HG03039 (cell line): ENCODE measurements around the gene CEACAM16.

ENCODE experiments used
- ATAC-seq: cut with Tn5 transposase; IDR thresholded peaks from one replicate; pipeline ENCODE4 v1.9.1; 2021; ENCODE audit warnings: mild to moderate bottlenecking, moderate library complexity; ENCODE audit not compliant: unreplicated experiment

Gene CEACAM16

DNA sequence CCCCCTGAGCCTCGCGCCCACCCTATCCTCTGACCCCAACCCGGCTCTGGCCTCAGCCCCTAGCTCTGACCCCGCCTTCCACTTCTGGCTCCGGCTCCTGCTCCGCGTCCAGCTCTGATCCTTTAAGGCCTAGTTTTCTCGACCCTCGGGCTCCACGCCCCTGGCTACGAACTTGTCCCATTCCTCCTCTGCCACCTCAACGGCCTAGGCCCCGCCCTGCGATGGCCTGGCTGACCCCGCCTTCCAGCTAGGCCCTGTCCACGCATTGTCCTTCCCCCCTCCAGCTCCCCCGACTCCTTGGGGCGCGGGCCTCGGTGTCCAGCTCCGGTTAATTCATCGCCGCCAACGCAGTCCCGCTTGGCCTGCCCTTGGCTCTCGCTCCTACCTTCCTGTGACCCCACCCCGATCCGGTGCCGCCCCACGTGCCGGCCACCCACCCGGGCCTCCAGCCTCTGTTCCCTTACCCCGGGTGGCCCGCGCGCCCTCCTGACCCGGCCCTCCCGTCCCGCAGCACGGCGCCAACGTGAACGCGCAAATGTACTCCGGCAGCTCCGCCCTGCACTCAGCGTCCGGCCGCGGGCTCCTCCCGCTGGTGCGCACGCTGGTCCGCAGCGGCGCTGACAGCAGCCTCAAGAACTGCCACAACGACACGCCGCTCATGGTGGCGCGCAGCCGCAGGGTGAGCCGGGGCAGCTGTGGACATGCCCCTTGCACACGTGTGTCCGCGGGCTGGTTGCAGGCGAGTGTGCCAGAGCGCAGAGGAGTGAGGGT, 59.0 kb downstream of the CEACAM16 start:
- no peak for ATAC-seq

DNA sequence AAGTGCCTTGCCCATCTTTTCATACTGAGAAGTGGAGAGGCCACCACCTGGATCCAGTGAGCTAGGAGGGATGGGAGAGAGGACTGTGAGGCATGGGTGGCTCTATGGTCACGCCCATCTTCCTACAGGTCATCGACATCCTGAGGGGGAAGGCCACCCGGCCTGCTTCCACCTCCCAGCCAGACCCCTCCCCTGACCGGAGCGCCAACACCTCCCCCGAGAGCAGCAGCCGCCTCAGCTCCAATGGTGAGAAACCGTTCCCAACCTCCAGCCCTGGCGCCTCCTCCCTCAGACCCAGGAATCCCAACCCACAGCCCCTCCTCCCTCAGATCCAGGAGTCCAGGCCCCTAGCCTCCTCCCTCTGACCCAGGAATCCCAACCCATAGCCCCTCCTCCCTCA, 59.6 kb downstream of the CEACAM16 start:
- no peak for ATAC-seq

DNA sequence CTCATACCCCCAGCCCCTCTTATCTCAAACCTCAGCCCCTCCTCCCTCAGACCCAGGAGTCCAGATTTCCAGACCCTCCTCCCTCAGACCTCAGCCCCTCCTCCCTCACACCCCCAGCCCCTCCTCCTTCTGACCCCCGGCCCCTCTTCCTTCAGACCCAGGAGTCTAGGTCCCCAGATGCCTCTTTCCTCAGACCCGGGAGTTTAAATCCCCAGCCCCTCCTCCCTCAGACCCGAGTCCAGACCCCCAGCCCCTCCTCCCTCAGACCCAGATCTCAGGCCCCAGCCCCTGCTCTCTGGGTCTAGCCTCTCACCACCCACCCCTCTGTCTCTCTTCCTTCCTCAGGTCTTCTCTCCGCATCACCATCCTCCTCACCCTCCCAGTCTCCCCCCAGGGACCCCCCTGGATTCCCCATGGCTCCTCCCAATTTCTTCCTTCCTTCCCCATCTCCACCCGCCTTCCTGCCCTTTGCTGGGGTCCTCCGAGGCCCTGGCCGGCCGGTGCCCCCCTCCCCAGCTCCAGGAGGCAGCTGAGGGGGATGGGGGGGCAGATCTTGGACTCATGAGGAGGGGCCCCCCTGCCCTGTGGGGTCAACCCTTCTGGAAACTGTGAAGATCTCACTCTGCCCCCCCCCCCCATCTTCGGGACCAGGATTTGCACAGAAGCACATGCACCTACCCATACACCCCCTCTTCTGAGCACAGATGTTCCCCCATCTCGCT, 60.3 kb downstream of the CEACAM16 start:
- no peak for ATAC-seq
